HCT116 (cell line): ENCODE measurements around the gene PRKAG2. TPM values are rescaled to one million over a fixed set of nuclear protein-coding genes. Genes with fewer than 3 reads are reported as not detected.

ENCODE experiments used
- ATAC-seq: fragments of 200-7000 bp; cut with Tn5 transposase; 2 replicates; pipeline ENCODE4 v1.9.1; 2020; ENCODE audit warnings: mild to moderate bottlenecking, moderate library complexity
- BruUV-seq: library from RNA; stranded (reverse); fragments of 400-500 nt; replicated peaks from 2 replicates; lab custom pipeline; 2021; lab: Mats Ljungman, UMichigan
- CTCF ChIA-PET: fragments of 300-600 bp; sonication (Branson Sonifier 250); formaldehyde crosslinking; loops from one replicate; lab custom pipeline; 2021; ENCODE audit warnings: antibody characterized with exemption; lab: Charles Lee
- POLR2A ChIA-PET: fragments of 300-600, 350-600 bp; sonication (Branson Sonifier 250); formaldehyde crosslinking; loops from one replicate; lab custom pipeline; 2021; ENCODE audit warnings: antibody characterized with exemption; lab: Charles Lee
- RAD21 ChIA-PET, 2 experiments: fragments of 300-600 bp; sonication (Branson Sonifier 250); formaldehyde crosslinking; loops; one replicate each; lab custom pipeline; 2023; ENCODE audit warnings: low total read pairs in 2 of 2; ENCODE audit not compliant: uncharacterized antibody in 2 of 2, unreplicated experiment in 2 of 2, low non-redundant PET in 1 of 2; lab: Charles Lee
- DNase-seq: peaks from one replicate; pipeline ENCODE4 v3.0.0-alpha.2; 2010; ENCODE audit warnings: low read depth, low spot score
- H2AFZ ChIP-seq: fragments of 200-600 bp; shearing (Covaris generic), sonication (generic); 2 replicates; pipeline ENCODE4 v1.6.1; 2017; ENCODE audit warnings: low read depth, mixed run types, mixed read lengths, antibody characterized with exemption, low read length; ENCODE audit not compliant: poor library complexity, severe bottlenecking
- H3K27ac ChIP-seq: 2 replicates; pipeline ENCODE4 v1.5.1; 2012; ENCODE audit warnings: low read depth, low read length
- H3K27me3 ChIP-seq: fragments of 200-600 bp; sonication (generic); 2 replicates; pipeline ENCODE4 v1.6.1; 2016; ENCODE audit warnings: mixed run types, low read length, mixed read lengths; ENCODE audit not compliant: insufficient read depth
- H3K36me3 ChIP-seq, 2 experiments: fragments of 200-500 bp in 1 of 2; fragments of 200-600 bp in 1 of 2; sonication (Bioruptor generic) in 1 of 2; sonication (generic) in 1 of 2; 2 replicates each; pipeline versions ENCODE4 v1.5.1 to v1.6.1; 2014 to 2016; ENCODE audit warnings: low read length in 2 of 2, inconsistent platforms in 1 of 2, mixed read lengths in 1 of 2, mixed run types in 1 of 2; ENCODE audit not compliant: insufficient read depth in 2 of 2, control insufficient read depth in 1 of 2
- H3K4me1 ChIP-seq, 2 experiments: fragments of 200-600 bp in 1 of 2; sonication (generic) in 1 of 2; 2 replicates each; pipeline versions ENCODE4 v1.5.1 to v1.6.1; 2012 to 2017; ENCODE audit warnings: low read length in 2 of 2, inconsistent platforms in 1 of 2, mild to moderate bottlenecking in 1 of 2, mixed read lengths in 1 of 2, mixed run types in 1 of 2, moderate library complexity in 1 of 2; ENCODE audit not compliant: insufficient read depth in 2 of 2, control insufficient read depth in 1 of 2
- H3K4me2 ChIP-seq: fragments of 200-600 bp; sonication (generic); 2 replicates; pipeline ENCODE4 v1.6.1; 2017; ENCODE audit warnings: mixed run types, low read length, mixed read lengths
- H3K4me3 ChIP-seq, 2 experiments: fragments of 200-600 bp in 1 of 2; sonication (generic) in 1 of 2; replicated peaks in 1 of 2; 2 replicates each; pipeline ENCODE4 v1.5.1; 2011 to 2016; ENCODE audit warnings: low read length in 2 of 2, control low read depth in 1 of 2, low read depth in 1 of 2, mild to moderate bottlenecking in 1 of 2, mixed read lengths in 1 of 2, mixed run types in 1 of 2
- H3K79me2 ChIP-seq: fragments of 200-600 bp; sonication (generic); 2 replicates; pipeline ENCODE4 v1.6.1; 2017; ENCODE audit warnings: mild to moderate bottlenecking, mixed run types, low read length, moderate library complexity, mixed read lengths; ENCODE audit not compliant: insufficient read depth
- H3K9ac ChIP-seq: fragments of 200-600 bp; sonication (generic); 2 replicates; pipeline ENCODE4 v1.6.1; 2016; ENCODE audit warnings: low read length, mixed read lengths
- H3K9me2 ChIP-seq: fragments of 200-600 bp; sonication (generic), shearing (Covaris generic); 2 replicates; pipeline ENCODE4 v1.6.1; 2017; ENCODE audit warnings: mixed run types, mild to moderate bottlenecking, moderate library complexity; ENCODE audit not compliant: insufficient read depth
- H3K9me3 ChIP-seq, 2 experiments: fragments of 200-500 bp in 1 of 2; fragments of 200-600 bp in 1 of 2; sonication (Bioruptor generic) in 1 of 2; sonication (generic) in 1 of 2; 2 replicates each; pipeline ENCODE4 v1.6.1; 2014 to 2017; ENCODE audit warnings: low read length in 2 of 2, mixed read lengths in 2 of 2, inconsistent platforms in 1 of 2, low read depth in 1 of 2, mild to moderate bottlenecking in 1 of 2, mixed run types in 1 of 2, moderate library complexity in 1 of 2; ENCODE audit not compliant: control insufficient read depth in 1 of 2, insufficient read depth in 1 of 2
- H4K20me1 ChIP-seq: fragments of 200-600 bp; sonication (generic), shearing (Covaris generic); 2 replicates; pipeline ENCODE4 v1.6.1; 2017; ENCODE audit warnings: mixed run types, mild to moderate bottlenecking, moderate library complexity; ENCODE audit not compliant: insufficient read depth
- EGR1 ChIP-seq: IDR thresholded peaks from 2 replicates; pipeline ENCODE4 v1.6.1; 2012; ENCODE audit warnings: low read depth
- POLR2A ChIP-seq: IDR thresholded peaks from 2 replicates; pipeline ENCODE4 v1.7.0; 2011; ENCODE audit warnings: borderline replicate concordance; ENCODE audit not compliant: insufficient read depth, insufficient read length; ENCODE audit errors: extremely low read depth
- POLR2AphosphoS5 ChIP-seq: IDR thresholded peaks from 2 replicates; pipeline ENCODE4 v1.6.1; 2011; ENCODE audit warnings: mild to moderate bottlenecking, low read depth, low read length, moderate library complexity
- REST ChIP-seq: IDR thresholded peaks from 2 replicates; pipeline ENCODE4 v1.6.1; 2012; ENCODE audit warnings: low read depth
- SIN3A ChIP-seq: IDR thresholded peaks from 2 replicates; pipeline ENCODE4 v1.6.1; 2012; ENCODE audit warnings: low read depth
- SP1 ChIP-seq: IDR thresholded peaks from 2 replicates; pipeline ENCODE4 v1.6.1; 2012; ENCODE audit warnings: low read depth
- ZBTB33 ChIP-seq: IDR thresholded peaks from 2 replicates; pipeline ENCODE4 v1.6.1; 2011; ENCODE audit warnings: mild to moderate bottlenecking, low read length, moderate library complexity; ENCODE audit not compliant: insufficient replicate concordance; ENCODE audit errors: extremely low read depth
- ZFX ChIP-seq: fragments of 450-650 bp; IDR thresholded peaks from 2 replicates; pipeline ENCODE4 v1.6.1; 2017
- ZNF274 ChIP-seq: fragments of 200-500 bp; sonication (Bioruptor generic); IDR thresholded peaks from 2 replicates; pipeline ENCODE4 v1.6.1; 2014; ENCODE audit warnings: mild to moderate bottlenecking, low read depth, low read length, inconsistent platforms
- intact Hi-C: fragments of 100-400 bp; cut with micrococcal nuclease; formaldehyde crosslinking; loops from 2 replicates; pipeline ENCODE4 v1.10.0; 2022
- total RNA-seq: library from RNA; stranded (reverse); gene quantifications from one replicate; pipeline ENCODE4 v1.2.1, GENCODE V29; 2021; ENCODE audit not compliant: unreplicated experiment

PRKAG2 gene
- total RNA-seq, 1 experiment from 2014 or later: 23.6 TPM

- no peak for TF ChIP-seq POLR2AphosphoS5
- no peak for TF ChIP-seq ZFX
- no peak for TF ChIP-seq EGR1
- TF ChIP-seq SP1: no peak
- TF ChIP-seq POLR2A: no peak
- no peak for TF ChIP-seq ZBTB33
- no peak for TF ChIP-seq ZNF274
- no peak for TF ChIP-seq REST
- no peak for TF ChIP-seq SIN3A
- DNase-seq: no peak
- no peaks in the 10 kb centered on the region for H3K36me3 ChIP-seq
- POLR2A ChIA-PET: no interaction called here
- no peaks in the 10 kb centered on the region for H3K9me3 ChIP-seq
- H3K9me2 ChIP-seq: no peaks in the 10 kb centered on the region
- H3K79me2 ChIP-seq: no peaks in the 10 kb centered on the region
- RAD21 ChIA-PET: no interaction called here
- no peak overlapping the region for H3K4me3 ChIP-seq
- H3K27me3 ChIP-seq: no peaks in the 10 kb centered on the region
- no peak overlapping the region for H3K9ac ChIP-seq
- H2AFZ ChIP-seq: no peak overlapping the region
- no peak for ATAC-seq
- H3K4me1 ChIP-seq: peaks cover 30 to 35% of the 10 kb centered on the region in 2 experiments
- BruUV-seq: no TSS peak
- no peak overlapping the region for H3K27ac ChIP-seq
- no peaks in the 10 kb centered on the region for H4K20me1 ChIP-seq
- no peak overlapping the region for H3K4me2 ChIP-seq
- CTCF ChIA-PET: no interaction called here
- intact Hi-C loops: no loop called here
These were observed 151.9 kb downstream of the PRKAG2 start for GRCh38 chr7:151724920-151725584.
